ENCODE measurements around the gene SH3RF1. TPM values are rescaled to one million over a fixed set of nuclear protein-coding genes. Genes with fewer than 3 reads are reported as not detected.

The SH3RF1 gene
- total RNA-seq, 1 donor from 2014 or later = 15.6 TPM

- intact Hi-C loops (cut with DNase I) = no loop called here
- DNase-seq (ENCODE audit: low spot score) = no peak
Measured at GRCh38 chr4:169254546-169254983, 16.2 kb downstream of the SH3RF1 start.

- DNase-seq (ENCODE audit: low spot score) = no peak
- intact Hi-C loops (cut with DNase I) = no loop called here
Measured at GRCh38 chr4:169253904-169254303, 16.9 kb downstream of the SH3RF1 start.

- intact Hi-C loops (cut with DNase I) = no loop called here
- DNase-seq (ENCODE audit: low spot score) = no peak
Measured at GRCh38 chr4:169253113-169253671, 17.6 kb downstream of the SH3RF1 start.

GRCh38 chr4:169252339-169253112 lies 18.2 kb downstream of the SH3RF1 start:
- intact Hi-C loops (cut with DNase I) = no loop called here
- DNase-seq (ENCODE audit: low spot score) = no peak

- intact Hi-C loops (cut with DNase I) = no loop called here
Measured at GRCh38 chr4:169251291-169252235, 19.2 kb downstream of the SH3RF1 start.

GRCh38 chr4:169250796-169251195 lies 20.0 kb downstream of the SH3RF1 start:
- intact Hi-C loops (cut with DNase I) = no loop called here
- DNase-seq (ENCODE audit: low spot score) = no peak

More at GRCh38 chr4:169251291-169252235, 19.2 kb downstream of the SH3RF1 start:
- DNase-seq (ENCODE audit: low spot score) = no peak

GRCh38 chr4:169249999-169250398 lies 20.8 kb downstream of the SH3RF1 start:
- intact Hi-C loops (cut with DNase I) = no loop called here
- DNase-seq (ENCODE audit: low spot score) = no peak

GRCh38 chr4:169249214-169249973 lies 21.4 kb downstream of the SH3RF1 start:
- intact Hi-C loops (cut with DNase I) = no loop called here
- no peak for DNase-seq (ENCODE audit: low spot score)

GRCh38 chr4:169248645-169249044 lies 22.1 kb downstream of the SH3RF1 start:
- intact Hi-C loops (cut with DNase I) = no loop called here
- no peak for DNase-seq (ENCODE audit: low spot score)

- intact Hi-C loops (cut with DNase I) = no loop called here
Measured at GRCh38 chr4:169246957-169247396, 23.8 kb downstream of the SH3RF1 start.

GRCh38 chr4:169246279-169246678 lies 24.5 kb downstream of the SH3RF1 start:
- intact Hi-C loops (cut with DNase I) = no loop called here
- no peak for DNase-seq (ENCODE audit: low spot score)

More at GRCh38 chr4:169246957-169247396, 23.8 kb downstream of the SH3RF1 start:
- DNase-seq (ENCODE audit: low spot score) = no peak

GRCh38 chr4:169245061-169245460 lies 25.7 kb downstream of the SH3RF1 start:
- intact Hi-C loops (cut with DNase I) = no loop called here
- DNase-seq (ENCODE audit: low spot score) = no peak

GRCh38 chr4:169243825-169244609 lies 26.7 kb downstream of the SH3RF1 start:
- DNase-seq (ENCODE audit: low spot score) = no peak
- intact Hi-C loops (cut with DNase I) = no loop called here

- intact Hi-C loops (cut with DNase I) = no loop called here
- DNase-seq (ENCODE audit: low spot score) = no peak
Measured at GRCh38 chr4:169241464-169241863, 29.3 kb downstream of the SH3RF1 start.

GRCh38 chr4:169239221-169239905 lies 31.4 kb downstream of the SH3RF1 start:
- DNase-seq (ENCODE audit: low spot score) = no peak
- intact Hi-C loops (cut with DNase I) = no loop called here

GRCh38 chr4:169238445-169238844 lies 32.3 kb downstream of the SH3RF1 start:
- intact Hi-C loops (cut with DNase I) = no loop called here
- no peak for DNase-seq (ENCODE audit: low spot score)

- intact Hi-C loops (cut with DNase I) = no loop called here
- no peak for DNase-seq (ENCODE audit: low spot score)
Measured at GRCh38 chr4:169236873-169237626, 33.7 kb downstream of the SH3RF1 start.

Data from cardiac septum (tissue), 1 donor.